ENCODE measurements around the gene WDR45B.
"Not testable (repeated sequence)": the region's sequence is repeated elsewhere in the genome, so short reads cannot be mapped to it uniquely, and the experiment has no call there.

WDR45B gene

DNA sequence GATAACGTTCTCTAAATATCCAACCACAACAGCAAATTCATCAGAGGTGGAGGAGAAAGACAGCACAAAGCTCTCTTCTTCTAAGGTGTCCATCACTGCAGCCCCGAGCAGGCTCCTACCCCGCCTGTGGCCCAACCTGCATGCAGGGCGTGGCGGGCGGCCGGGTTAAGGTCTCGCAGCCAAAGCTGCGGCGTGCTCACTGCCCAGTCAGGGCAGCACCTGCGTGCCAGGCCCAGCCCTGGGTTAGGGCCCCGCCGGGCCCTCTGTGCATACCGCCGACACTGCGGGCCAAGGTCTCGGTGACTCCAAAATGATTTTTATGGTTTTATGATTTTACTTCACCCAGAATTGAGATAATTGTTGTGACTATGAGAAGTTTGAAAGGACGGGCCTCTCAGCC, 70.9 kb downstream of the WDR45B start:
- no peak for DNase-seq

- not testable (repeated sequence) for DNase-seq
Observed at GRCh38 chr17:82575581-82576221, 72.5 kb downstream of the WDR45B start.

DNA sequence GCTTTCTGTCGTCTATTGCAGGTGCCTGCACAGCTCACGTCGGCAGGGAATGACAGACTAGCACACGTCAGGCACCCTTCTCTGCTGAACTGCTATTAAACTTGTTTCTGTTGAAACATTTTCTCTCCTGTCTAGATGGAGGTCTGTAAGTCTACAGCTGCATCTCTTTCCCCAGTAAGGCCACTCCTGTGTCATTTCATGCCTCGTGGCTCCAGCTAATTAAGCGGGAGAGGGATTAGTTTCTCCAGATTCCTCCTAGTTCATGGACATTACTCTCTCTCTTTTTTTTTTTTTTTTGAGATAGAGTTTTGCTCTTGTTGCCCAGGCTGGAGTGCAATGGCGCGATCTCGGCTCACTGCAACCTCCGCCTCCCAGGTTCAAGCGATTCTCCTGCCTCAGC, 74.2 kb downstream of the WDR45B start:
- no peak for DNase-seq

DNA sequence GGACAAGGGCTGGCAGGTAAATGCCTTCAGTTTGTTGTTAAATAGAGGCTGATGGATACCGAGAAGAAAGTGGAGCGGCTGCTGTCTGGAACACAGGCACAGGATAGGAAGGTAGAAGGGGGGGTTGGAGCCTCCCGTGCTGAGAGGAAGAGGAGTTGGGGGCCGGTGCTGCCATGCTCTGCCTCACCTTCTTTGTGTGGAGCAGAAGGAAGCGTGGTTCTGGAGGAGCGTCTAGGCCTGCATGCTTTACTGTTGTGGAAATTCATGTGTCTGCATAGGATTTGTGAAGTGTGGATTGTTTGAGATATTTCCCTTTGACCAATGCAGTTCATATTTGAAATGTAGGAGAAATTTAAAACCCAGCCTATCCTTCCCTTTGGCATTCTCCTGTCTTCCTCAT, 76.4 kb downstream of the WDR45B start:
- no peak for DNase-seq

DNA sequence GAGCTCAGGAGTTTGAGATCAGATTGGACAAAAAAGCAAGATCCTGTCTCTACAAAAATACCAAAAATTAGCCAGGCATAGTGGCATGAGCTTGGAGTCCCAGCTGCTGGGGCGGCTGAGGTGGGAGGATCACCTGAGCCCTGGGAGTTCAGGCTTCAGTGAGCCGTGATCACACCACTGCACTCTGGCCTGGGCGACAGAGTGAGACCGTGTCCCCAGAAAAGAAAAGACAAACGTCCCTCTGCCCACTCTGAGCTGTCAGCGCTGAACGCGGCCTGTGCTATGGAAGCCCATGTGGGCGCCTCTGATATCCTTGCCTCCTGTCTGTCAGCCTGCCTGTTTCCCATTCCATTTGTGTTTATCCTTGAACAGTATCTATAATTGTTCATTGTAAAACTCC, 78.0 kb downstream of the WDR45B start:
- DNase-seq: no peak

- DNase-seq: no peak
Observed at GRCh38 chr17:82569621-82570020, 78.6 kb downstream of the WDR45B start.

DNA sequence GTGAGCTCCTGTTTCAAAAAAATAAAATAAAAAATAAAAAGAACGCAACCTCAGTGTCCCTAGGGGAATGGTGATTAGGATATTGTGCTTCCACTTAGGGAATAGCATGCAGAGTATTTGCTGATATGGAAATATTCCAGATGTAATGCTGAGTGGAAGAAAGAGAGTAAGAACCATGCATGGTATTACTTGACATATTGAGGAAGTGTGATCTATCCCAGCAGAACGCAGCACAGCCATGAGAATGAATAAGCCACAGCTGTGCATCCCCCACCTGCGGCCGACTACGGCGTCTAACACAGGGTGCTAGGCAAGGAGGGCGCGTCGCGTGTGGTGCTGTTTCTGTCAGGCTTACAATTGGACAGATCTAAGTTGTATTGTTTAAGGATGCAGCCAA, 79.2 kb downstream of the WDR45B start:
- DNase-seq: no peak

DNA sequence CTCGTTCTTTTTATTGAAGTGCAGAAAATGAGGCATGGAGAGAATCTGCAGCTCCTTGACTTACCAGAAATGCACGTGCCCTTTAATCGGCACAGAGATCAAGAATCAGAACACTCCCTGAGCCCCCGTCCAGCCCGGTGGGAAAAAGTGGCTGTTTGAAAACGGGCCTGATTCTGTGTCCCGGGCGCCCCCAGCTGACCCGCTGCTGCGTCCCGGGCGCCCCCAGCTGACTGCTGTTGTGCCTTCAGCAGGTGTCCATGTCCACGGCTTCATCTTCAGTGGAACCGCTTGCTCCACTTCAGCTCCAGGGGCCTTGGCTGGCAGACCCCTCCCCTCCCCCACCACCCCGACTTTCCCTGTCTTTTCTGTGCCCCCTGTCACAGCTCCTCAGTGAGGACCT, 81.0 kb downstream of the WDR45B start:
- no peak for DNase-seq

GRCh38 chr17:82566129-82566960, 81.9 kb downstream of the WDR45B start:
- DNase-seq: no peak

DNA sequence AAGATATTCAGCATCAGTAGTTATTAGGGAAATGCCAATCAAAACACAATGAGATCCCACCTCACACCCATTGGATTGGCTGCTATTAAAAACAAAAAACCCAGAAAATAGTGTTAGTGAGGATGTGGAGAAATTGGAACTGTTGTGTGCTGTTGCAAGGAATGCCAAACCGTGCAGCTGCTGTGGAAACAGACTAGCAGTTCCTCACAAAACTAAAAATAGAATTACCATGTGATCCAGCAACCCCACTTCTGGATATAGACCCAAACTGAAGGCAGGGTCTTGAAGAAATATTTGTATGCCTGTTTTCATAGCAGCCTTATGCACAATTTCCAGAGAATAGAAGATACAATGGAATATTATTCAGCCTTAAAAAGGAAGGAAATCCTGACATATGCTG, 82.7 kb downstream of the WDR45B start:
- no peak for DNase-seq

All from HCEC 1CT (cell line).